ENCODE results near the gene PPHLN1.

PPHLN1 gene

DNA sequence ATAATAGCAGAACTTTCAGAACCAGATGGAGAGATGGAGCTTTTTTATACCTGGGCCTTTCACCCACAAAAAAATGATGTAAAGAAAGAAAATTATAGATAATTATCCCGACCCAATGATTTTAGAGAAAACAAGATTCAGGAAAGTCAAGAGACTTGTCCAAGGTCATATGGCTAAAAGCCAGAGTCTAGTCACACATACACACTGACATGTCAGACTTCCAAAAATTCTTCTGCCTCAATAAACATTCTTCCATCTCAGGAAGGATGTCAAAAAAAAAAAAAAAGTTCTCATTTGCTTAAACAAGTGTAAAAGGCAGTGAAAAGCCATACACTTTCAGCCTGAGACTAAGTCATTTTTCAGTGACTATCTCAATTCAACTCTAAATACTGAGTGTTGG lies 147.6 kb downstream of the PPHLN1 start:
- in situ Hi-C loops (cut with HindIII; ENCODE audit: low sequenced_read_pairs) = no loop called here

DNA sequence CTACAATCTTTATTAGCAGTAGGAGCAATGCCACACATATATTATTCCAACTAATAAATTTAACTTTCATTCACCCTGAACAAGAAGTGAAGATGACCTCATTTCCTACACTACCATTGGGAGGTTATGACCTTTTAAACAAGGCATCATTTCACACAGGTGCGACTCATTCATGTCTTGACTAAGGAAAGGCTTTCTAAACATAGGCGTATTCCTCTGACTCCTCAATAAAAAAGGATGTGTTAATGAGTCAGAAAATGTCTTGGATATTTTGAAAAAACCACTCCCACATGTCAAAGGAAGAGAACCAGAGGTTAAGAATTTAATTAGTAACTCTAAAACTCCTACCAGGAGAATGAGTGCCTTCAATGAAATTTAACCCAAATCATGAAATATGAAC lies 148.4 kb downstream of the PPHLN1 start:
- in situ Hi-C loops (cut with HindIII; ENCODE audit: low sequenced_read_pairs) = no loop called here

DNA sequence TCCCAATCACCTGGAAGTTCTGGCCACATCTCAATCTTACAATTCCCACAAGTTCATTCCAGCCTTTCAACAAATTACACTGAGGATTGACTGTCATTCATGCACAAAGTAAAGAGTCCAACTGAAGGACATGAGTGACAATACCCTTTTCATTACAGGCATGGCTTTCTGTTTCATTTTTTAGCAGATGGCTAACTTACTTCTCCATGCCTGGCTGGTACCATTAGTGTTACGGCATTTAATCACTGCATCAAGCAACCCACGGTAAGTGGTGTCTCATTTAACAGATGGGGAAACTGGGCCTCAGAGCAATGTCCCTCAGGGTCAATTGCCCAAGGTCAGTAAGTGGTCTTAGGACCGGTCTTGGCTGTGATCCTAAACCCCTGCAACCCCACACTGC lies 149.1 kb downstream of the PPHLN1 start:
- in situ Hi-C loops (cut with HindIII; ENCODE audit: low sequenced_read_pairs) = loop anchor here (25.0 kb wide), 1 partner anchor 337 kb away; no protein-coding TSS in a partner anchor

DNA sequence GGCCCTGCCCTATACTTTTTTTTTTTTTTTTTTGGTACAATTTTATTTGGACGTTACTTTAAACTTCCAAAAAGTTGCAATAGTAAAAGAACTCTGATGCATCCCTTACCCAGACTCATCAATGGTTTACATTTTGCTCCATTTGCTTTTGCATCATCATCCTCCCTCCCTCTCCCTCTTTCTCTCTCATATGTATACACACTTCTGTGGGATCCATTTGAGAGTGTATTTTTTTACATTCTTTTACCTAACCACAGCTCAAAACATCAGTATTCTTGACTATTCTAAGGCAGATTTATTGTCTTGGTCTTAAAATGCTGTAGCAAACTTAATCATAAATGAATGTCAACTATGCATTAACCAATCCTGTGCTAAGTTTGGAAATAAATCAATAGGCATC lies 152.0 kb downstream of the PPHLN1 start:
- in situ Hi-C loops (cut with HindIII; ENCODE audit: low sequenced_read_pairs) = loop anchor here (25.0 kb wide), 1 partner anchor 334 kb away; no protein-coding TSS in a partner anchor

DNA sequence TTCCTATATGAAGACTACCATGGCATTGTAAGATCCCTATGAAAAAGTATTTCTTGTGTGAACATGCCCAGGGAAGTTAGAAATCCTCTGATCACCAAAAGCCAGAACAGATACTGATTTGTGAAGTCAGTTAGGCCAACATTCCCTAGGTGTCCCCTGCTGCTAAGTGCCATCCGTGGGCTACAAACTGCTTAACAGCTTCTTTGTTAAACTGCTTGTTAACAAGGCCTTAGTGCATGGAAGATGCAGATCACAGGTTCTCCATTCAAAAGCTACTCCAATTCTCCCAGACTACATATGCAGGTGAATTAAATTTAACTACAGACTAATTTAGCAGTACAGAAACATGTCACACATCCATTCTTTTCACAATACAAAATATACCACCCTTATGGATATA lies 155.4 kb downstream of the PPHLN1 start:
- in situ Hi-C loops (cut with HindIII; ENCODE audit: low sequenced_read_pairs) = loop anchor here (25.0 kb wide), 1 partner anchor 331 kb away; no protein-coding TSS in a partner anchor

DNA sequence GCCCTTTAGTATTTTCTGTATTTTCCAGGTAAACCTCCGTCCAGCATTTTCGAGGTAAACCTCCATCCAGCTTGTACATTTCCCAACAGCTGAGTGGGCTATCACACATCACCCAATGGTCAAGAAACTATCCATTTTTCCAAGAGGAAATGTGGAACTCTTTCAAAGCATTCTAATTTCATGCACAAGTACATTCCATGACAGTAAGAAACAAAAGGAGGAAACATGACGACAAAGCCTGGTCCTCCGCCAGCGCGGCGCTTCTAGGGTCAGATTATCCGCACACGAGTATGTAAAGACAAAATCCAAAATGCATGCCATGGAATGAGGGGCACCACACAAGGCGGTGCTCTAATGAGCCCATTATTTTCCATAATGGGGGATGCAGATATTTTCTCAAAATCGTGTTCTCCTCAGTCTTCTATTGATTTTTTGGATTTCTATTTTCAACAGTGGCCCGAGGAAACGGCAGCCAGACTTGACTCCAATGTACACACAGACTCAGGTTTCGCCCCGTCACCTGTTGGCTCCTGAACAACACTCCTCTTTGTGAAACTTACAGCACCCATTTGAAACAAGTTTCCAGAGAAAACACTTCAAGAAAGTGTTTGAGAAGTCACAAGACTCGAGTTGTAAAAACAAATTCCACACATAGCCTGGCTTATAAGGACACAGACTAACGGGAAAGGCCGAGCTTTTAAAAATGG lies 156.2 kb downstream of the PPHLN1 start:
- in situ Hi-C loops (cut with HindIII; ENCODE audit: low sequenced_read_pairs) = loop anchor here (25.0 kb wide), 1 partner anchor 330 kb away; no protein-coding TSS in a partner anchor

DNA sequence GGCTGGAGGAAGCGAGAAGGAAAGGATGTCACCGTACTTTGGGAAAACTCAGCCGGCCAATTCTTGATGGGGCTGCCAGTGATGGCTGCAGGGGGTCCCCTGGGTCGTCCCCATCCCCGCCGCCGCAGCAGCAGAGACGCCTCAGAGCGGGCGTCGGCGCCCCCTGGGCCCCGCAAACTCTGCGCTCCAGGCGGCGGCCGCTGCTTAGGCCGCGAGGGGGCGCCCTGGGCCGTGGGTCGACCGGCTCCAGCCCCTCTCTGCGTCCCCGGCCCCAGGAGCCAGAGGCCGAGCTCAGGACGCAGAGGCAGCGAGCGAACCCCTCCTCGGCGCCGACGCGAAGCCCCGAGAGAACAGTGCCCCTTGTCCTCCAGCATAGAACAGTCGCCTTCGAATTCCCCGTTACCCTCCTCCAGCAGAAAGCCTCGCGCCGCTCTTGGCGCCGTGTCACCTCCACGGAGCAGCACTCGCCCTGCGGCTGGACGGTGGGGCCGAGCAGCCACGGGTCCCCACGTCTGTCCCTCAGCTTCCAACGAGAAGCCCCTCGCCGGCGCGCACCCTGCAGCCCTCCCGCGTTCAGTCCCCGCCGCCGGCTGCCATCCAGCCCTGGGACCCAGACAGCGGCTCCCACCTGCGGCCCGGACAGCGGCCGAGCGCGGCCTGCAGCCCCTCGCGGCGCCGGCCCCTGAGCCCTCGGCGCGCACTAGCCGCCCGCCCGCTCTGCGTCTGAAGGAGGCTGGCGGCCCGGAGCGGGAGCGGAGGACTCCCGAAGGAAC lies 157.0 kb downstream of the PPHLN1 start:
- in situ Hi-C loops (cut with HindIII; ENCODE audit: low sequenced_read_pairs) = loop anchor here (25.0 kb wide), 1 partner anchor 329 kb away; no protein-coding TSS in a partner anchor

DNA sequence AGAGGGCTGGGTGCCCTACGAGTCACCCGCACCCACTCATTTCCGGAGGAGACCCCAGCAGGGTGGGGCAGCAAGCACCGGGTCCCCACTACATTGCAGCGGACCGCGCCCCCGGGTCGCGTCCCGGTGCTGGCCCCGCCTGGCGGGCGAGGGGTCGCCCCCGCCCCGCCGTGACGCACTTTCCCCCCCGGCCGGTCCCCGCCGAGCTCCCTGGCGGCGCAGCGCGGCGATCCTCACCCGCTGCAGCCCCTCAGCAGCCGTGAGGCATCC lies 157.5 kb downstream of the PPHLN1 start:
- in situ Hi-C loops (cut with HindIII; ENCODE audit: low sequenced_read_pairs) = loop anchor here (25.0 kb wide), 1 partner anchor 329 kb away; no protein-coding TSS in a partner anchor

DNA sequence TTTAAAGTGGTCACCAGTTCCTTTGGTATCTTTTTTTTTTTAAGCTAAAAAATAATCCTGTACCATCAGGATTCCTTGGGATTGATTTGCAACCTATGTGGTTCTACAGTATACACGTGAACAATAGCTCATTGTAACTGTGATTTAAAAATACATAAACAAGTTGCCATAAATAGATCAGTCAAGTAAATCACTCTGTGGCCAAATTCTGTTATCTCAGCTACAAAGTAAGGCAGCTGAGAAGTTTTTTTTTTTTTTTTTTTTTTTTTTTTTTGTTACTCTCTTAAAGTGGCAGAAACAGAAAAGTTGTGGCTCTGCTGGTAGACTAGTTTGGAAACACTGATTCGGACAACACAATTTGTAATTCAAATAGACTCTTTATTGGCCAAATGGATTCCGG lies 159.0 kb downstream of the PPHLN1 start:
- in situ Hi-C loops (cut with HindIII; ENCODE audit: low sequenced_read_pairs) = loop anchor here (25.0 kb wide), 1 partner anchor 327 kb away; no protein-coding TSS in a partner anchor

DNA sequence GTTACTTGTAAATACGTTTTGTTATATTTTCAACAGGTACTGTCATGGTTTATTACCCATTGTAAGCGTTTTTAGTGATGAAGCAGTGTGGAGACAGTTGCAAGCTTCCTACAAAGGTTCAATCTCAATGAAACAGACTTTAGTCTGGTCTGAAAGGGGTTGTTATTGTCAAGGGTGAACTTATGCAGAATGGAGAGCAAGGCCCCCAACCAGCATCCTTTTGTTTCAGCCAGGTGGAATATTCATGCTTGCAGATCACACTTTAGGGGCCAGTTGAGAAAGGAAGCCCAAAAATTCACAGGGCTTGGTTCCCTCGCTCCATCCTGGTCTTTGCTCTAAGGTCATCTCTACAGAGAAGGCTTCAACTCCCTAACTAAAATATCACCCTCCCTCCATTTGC lies 159.9 kb downstream of the PPHLN1 start:
- in situ Hi-C loops (cut with HindIII; ENCODE audit: low sequenced_read_pairs) = loop anchor here (25.0 kb wide), 1 partner anchor 326 kb away; no protein-coding TSS in a partner anchor

DNA sequence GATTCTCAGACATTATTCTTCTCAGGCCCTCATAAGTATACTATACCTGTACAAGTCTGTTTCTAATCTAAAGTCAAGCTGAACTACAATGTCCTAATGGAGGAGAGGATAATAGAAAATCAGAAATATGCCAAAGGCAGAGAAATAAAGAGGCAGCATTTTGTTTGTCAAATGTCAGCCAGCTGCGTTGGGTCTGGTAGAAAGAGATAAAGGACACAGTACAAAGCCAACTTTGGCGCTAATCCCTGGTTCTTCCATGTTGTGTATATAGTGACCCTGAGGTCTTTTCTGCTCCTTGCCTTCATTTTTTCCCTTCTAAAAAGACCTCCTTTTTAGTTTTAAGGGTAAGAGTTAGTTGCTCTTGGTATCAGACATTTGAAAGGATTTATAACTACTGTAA lies 160.4 kb downstream of the PPHLN1 start:
- in situ Hi-C loops (cut with HindIII; ENCODE audit: low sequenced_read_pairs) = loop anchor here (25.0 kb wide), 1 partner anchor 326 kb away; no protein-coding TSS in a partner anchor

DNA sequence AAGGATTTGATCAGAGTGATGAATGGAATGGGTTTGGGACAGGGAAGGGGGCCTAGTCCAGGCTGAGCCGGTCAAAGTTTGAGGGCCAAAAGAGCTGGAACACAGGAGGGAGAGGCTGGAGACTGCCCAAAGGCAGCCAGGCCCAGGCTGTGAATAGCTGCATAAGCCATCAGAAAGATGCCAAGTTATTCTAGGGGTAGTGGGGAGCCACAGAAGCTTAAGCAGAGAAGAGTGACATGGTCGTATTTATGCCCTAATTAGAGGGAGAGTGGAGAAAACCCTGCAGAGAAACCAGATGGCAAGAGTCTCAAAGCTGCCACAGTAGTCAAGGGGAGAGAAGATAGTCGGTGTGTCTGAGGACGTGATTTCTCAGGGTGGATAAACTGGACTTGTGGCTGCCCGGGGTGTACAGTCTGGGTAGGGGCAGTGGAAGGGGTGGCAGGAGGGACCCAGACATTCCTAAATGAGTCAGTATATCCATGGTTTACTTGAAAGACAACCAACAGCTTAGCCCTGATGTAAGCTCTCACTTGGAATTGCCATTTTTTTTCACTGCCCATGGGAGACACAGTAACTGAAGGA lies 164.4 kb downstream of the PPHLN1 start:
- in situ Hi-C loops (cut with HindIII; ENCODE audit: low sequenced_read_pairs) = loop anchor here (10.0 to 25.0 kb wide), 2 partner anchors 322 to 794 kb away; no protein-coding TSS in a partner anchor

Data from DLD1 (cell line).